ENCODE measurements around the gene TXNDC17.

GRCh38 chr17:6684460-6684783 lies 43.6 kb downstream of the TXNDC17 start:
- TF ChIP-seq ZNF317 (CRISPR knock-in tag; IDR thresholded peaks at IDR 0.05; ENCODE audit: borderline replicate concordance, low read depth) = no peak
- TF ChIP-seq CTCF (IDR thresholded peaks at IDR 0.05) = no peak
- TF ChIP-seq FOXP1 (CRISPR knock-in tag; IDR thresholded peaks at IDR 0.05; ENCODE audit: borderline replicate concordance) = no peak
